ENCODE data around the gene CUZD1.
"Not testable (repeated sequence)": the region's sequence is repeated elsewhere in the genome, so short reads cannot be mapped to it uniquely, and the experiment has no call there.

CUZD1 gene

GRCh38 chr10:122863216-122864193 is 17.8 kb upstream of the CUZD1 start:
- Histone ChIP-seq H3K9ac (no peak overlapping the region), H3K27me3 (ENCODE audit: insufficient read depth, low read depth) (no peaks in the 10 kb centered on the region), H3K4me3 (IDR thresholded peaks at IDR 0.05; ENCODE audit: insufficient read depth, low read depth, low read length) (no peak overlapping the region), H4K20me1 (ENCODE audit: insufficient read depth) (no peaks in the 10 kb centered on the region), H3K27ac (no peak overlapping the region), H3K4me1 (ENCODE audit: low read depth, poor library complexity, severe bottlenecking) (peaks cover 14% of the 10 kb centered on the region), H3K79me2 (ENCODE audit: insufficient read depth, low read depth) (peaks cover 66% of the 10 kb centered on the region), H3K4me2 (no peak overlapping the region), H2AFZ (ENCODE audit: low read depth) (no peak overlapping the region), H3K36me3 (ENCODE audit: insufficient read depth) (peaks cover 3% of the 10 kb centered on the region; the same call in 1 of the 2 replicates)
- TF ChIP-seq CTCF (conservative IDR thresholded peaks at IDR 0.05; ENCODE audit: low read depth, low read length), result no peak

GRCh38 chr10:122861711-122862161 is 16.1 kb upstream of the CUZD1 start:
- Histone ChIP-seq H3K27ac (no peak overlapping the region), H2AFZ (ENCODE audit: low read depth) (no peak overlapping the region)

GRCh38 chr10:122859527-122859926 is 13.9 kb upstream of the CUZD1 start:
- Histone ChIP-seq H3K4me2 (no peak overlapping the region), H3K4me1 (ENCODE audit: low read depth, poor library complexity, severe bottlenecking) (peaks cover 18% of the 10 kb centered on the region), H3K27ac (no peak overlapping the region), H3K4me3 (IDR thresholded peaks at IDR 0.05; ENCODE audit: insufficient read depth, low read depth, low read length) (no peak overlapping the region), H3K79me2 (ENCODE audit: insufficient read depth, low read depth) (peaks cover 36% of the 10 kb centered on the region; the same call in 1 of the 2 replicates), H3K27me3 (ENCODE audit: insufficient read depth, low read depth) (no peaks in the 10 kb centered on the region), H3K36me3 (ENCODE audit: insufficient read depth) (peaks cover 4% of the 10 kb centered on the region; the same call in 1 of the 2 replicates), H4K20me1 (ENCODE audit: insufficient read depth) (no peaks in the 10 kb centered on the region), H2AFZ (ENCODE audit: low read depth) (no peak overlapping the region), H3K9ac (no peak overlapping the region)
- no peak for TF ChIP-seq CTCF (conservative IDR thresholded peaks at IDR 0.05; ENCODE audit: low read depth, low read length)

More at GRCh38 chr10:122861711-122862161, 16.1 kb upstream of the CUZD1 start:
- H3K4me2 ChIP-seq, result no peak overlapping the region
- H4K20me1 ChIP-seq (ENCODE audit: insufficient read depth), result no peaks in the 10 kb centered on the region
- no peak for TF ChIP-seq CTCF (conservative IDR thresholded peaks at IDR 0.05; ENCODE audit: low read depth, low read length)
- H3K36me3 ChIP-seq (ENCODE audit: insufficient read depth), result peaks cover 4% of the 10 kb centered on the region; the same call in 1 of the 2 replicates
- peaks cover 14% of the 10 kb centered on the region for H3K4me1 ChIP-seq (ENCODE audit: low read depth, poor library complexity, severe bottlenecking)
- no peak overlapping the region for H3K4me3 ChIP-seq (IDR thresholded peaks at IDR 0.05; ENCODE audit: insufficient read depth, low read depth, low read length)
- H3K9ac ChIP-seq, result no peak overlapping the region
- H3K79me2 ChIP-seq (ENCODE audit: insufficient read depth, low read depth), result peaks cover 55% of the 10 kb centered on the region; the same call in 1 of the 2 replicates
- H3K27me3 ChIP-seq (ENCODE audit: insufficient read depth, low read depth), result no peaks in the 10 kb centered on the region

- not testable (repeated sequence) for H3K9ac ChIP-seq; H3K27me3 ChIP-seq (ENCODE audit: insufficient read depth, low read depth); H3K4me3 ChIP-seq (IDR thresholded peaks at IDR 0.05; ENCODE audit: insufficient read depth, low read depth, low read length); H2AFZ ChIP-seq (ENCODE audit: low read depth); H4K20me1 ChIP-seq (ENCODE audit: insufficient read depth); H3K36me3 ChIP-seq (ENCODE audit: insufficient read depth); H3K4me2 ChIP-seq; H3K27ac ChIP-seq
- peaks cover 26% of the 10 kb centered on the region; the same call in 1 of the 2 replicates for H3K79me2 ChIP-seq (ENCODE audit: insufficient read depth, low read depth)
- peaks cover 30% of the 10 kb centered on the region for H3K4me1 ChIP-seq (ENCODE audit: low read depth, poor library complexity, severe bottlenecking)
Observed at GRCh38 chr10:122858042-122858441, 12.4 kb upstream of the CUZD1 start.
